ENCODE results near the gene FBLN1.

FBLN1 gene

GRCh38 chr22:45639747-45640102 is 137.0 kb downstream of the FBLN1 start:
- peak overlapping the region; percentile 67 for H4K91ac ChIP-seq (ENCODE audit: low read depth, low read length)
- peak overlapping the region; percentile 67 for H2BK12ac ChIP-seq (ENCODE audit: low read length)
- H3K4me3 ChIP-seq (ENCODE audit: low read depth, low read length): no peak overlapping the region
- H3K36me3 ChIP-seq (ENCODE audit: control insufficient read depth in 1 of 2, insufficient read depth in 2 of 2, low read length in 2 of 2): no peaks in the 10 kb centered on the region
- no peak overlapping the region for H3K4me2 ChIP-seq (ENCODE audit: low read length)
- no peak for DNase-seq
- peak overlapping the region; percentile 35 for H2BK5ac ChIP-seq (ENCODE audit: low read depth, low read length, poor library complexity)
- no peak overlapping the region for H3K27ac ChIP-seq (ENCODE audit: low read depth, low read length)
- no peak overlapping the region for H4K12ac ChIP-seq (ENCODE audit: low read depth, low read length)
- H2BK120ac ChIP-seq (ENCODE audit: insufficient read depth, low read length, poor library complexity): peak overlapping the region; percentile 7
- WGBS (ENCODE audit: extremely low coverage, insufficient coverage, insufficient read length): no CpG with 5 or more reads among the region's 7 CpGs
- H3K79me2 ChIP-seq (ENCODE audit: control insufficient read depth, insufficient read depth, low read length, poor library complexity): no peaks in the 10 kb centered on the region
- H3K23ac ChIP-seq (ENCODE audit: low read length): no peak overlapping the region
- no peaks in the 10 kb centered on the region for H3K27me3 ChIP-seq (ENCODE audit: insufficient read depth, low read length)
- H4K8ac ChIP-seq (ENCODE audit: low read depth, low read length): peak overlapping the region; percentile 30
- H2AK5ac ChIP-seq (ENCODE audit: low read length): peak overlapping the region; percentile 14
- H3K9ac ChIP-seq (ENCODE audit: low read length): no peak overlapping the region
- H3K4ac ChIP-seq (ENCODE audit: low read depth, low read length): peak overlapping the region; percentile 47
- peak overlapping the region; percentile 44 for H3K18ac ChIP-seq (ENCODE audit: low read length)
- H3K14ac ChIP-seq (ENCODE audit: low read length): peak overlapping the region; percentile 34
- peaks cover 22% of the 10 kb centered on the region for H3K79me1 ChIP-seq (ENCODE audit: low read length)
- H3K4me1 ChIP-seq (ENCODE audit: control insufficient read depth in 1 of 2, insufficient read depth in 2 of 2, low read length in 2 of 2): peaks cover 18 to 19% of the 10 kb centered on the region in 2 experiments
- H3K9me3 ChIP-seq (ENCODE audit: insufficient read depth, low read depth, low read length): peaks cover 4% of the 10 kb centered on the region
- H2AFZ ChIP-seq (ENCODE audit: insufficient read depth, low read length, poor library complexity): no peak overlapping the region

GRCh38 chr22:45640291-45640940 is 137.7 kb downstream of the FBLN1 start:
- H3K9ac ChIP-seq (ENCODE audit: low read length): no peak overlapping the region
- no CpG with 5 or more reads among the region's 7 CpGs for WGBS (ENCODE audit: extremely low coverage, insufficient coverage, insufficient read length)
- peak overlapping the region; percentile 19 for H3K4ac ChIP-seq (ENCODE audit: low read depth, low read length)
- no peak overlapping the region for H4K12ac ChIP-seq (ENCODE audit: low read depth, low read length)
- peak overlapping the region; percentile 86 for H2AK5ac ChIP-seq (ENCODE audit: low read length)
- no peak for DNase-seq
- H3K27me3 ChIP-seq (ENCODE audit: insufficient read depth, low read length): no peaks in the 10 kb centered on the region
- peak overlapping the region; percentile 7 for H2BK120ac ChIP-seq (ENCODE audit: insufficient read depth, low read length, poor library complexity)
- peaks cover 4% of the 10 kb centered on the region for H3K9me3 ChIP-seq (ENCODE audit: insufficient read depth, low read depth, low read length)
- H3K79me2 ChIP-seq (ENCODE audit: control insufficient read depth, insufficient read depth, low read length, poor library complexity): peaks cover 2% of the 10 kb centered on the region
- H2BK5ac ChIP-seq (ENCODE audit: low read depth, low read length, poor library complexity): peak overlapping the region; percentile 11
- H4K8ac ChIP-seq (ENCODE audit: low read depth, low read length): no peak overlapping the region
- no peaks in the 10 kb centered on the region for H3K36me3 ChIP-seq (ENCODE audit: control insufficient read depth in 1 of 2, insufficient read depth in 2 of 2, low read length in 2 of 2)
- peak overlapping the region; percentile 73 for H3K18ac ChIP-seq (ENCODE audit: low read length)
- H2BK12ac ChIP-seq (ENCODE audit: low read length): peak overlapping the region; percentile 67
- H3K79me1 ChIP-seq (ENCODE audit: low read length): peaks cover 24% of the 10 kb centered on the region
- no peak overlapping the region for H3K4me3 ChIP-seq (ENCODE audit: low read depth, low read length)
- peak overlapping the region; percentile 67 for H4K91ac ChIP-seq (ENCODE audit: low read depth, low read length)
- H3K14ac ChIP-seq (ENCODE audit: low read length): peak overlapping the region; percentile 34
- H3K23ac ChIP-seq (ENCODE audit: low read length): no peak overlapping the region
- H3K27ac ChIP-seq (ENCODE audit: low read depth, low read length): no peak overlapping the region
- H2AFZ ChIP-seq (ENCODE audit: insufficient read depth, low read length, poor library complexity): no peak overlapping the region
- H3K4me1 ChIP-seq (ENCODE audit: control insufficient read depth in 1 of 2, insufficient read depth in 2 of 2, low read length in 2 of 2): peaks cover 21 to 24% of the 10 kb centered on the region in 2 experiments
- H3K4me2 ChIP-seq (ENCODE audit: low read length): no peak overlapping the region

GRCh38 chr22:45640941-45641621 is 138.4 kb downstream of the FBLN1 start:
- Histone ChIP-seq H2BK120ac (ENCODE audit: insufficient read depth, low read length, poor library complexity) (no peak overlapping the region), H3K79me2 (ENCODE audit: control insufficient read depth, insufficient read depth, low read length, poor library complexity) (peaks cover 2% of the 10 kb centered on the region), H4K12ac (ENCODE audit: low read depth, low read length) (no peak overlapping the region), H3K27ac (ENCODE audit: low read depth, low read length) (no peak overlapping the region), H4K8ac (ENCODE audit: low read depth, low read length) (no peak overlapping the region), H3K4me3 (ENCODE audit: low read depth, low read length) (no peak overlapping the region), H3K14ac (ENCODE audit: low read length) (no peak overlapping the region), H4K91ac (ENCODE audit: low read depth, low read length) (peak overlapping the region; percentile 67), H3K4me1 (ENCODE audit: control insufficient read depth in 1 of 2, insufficient read depth in 2 of 2, low read length in 2 of 2) (peaks cover 25 to 28% of the 10 kb centered on the region in 2 experiments), H3K4ac (ENCODE audit: low read depth, low read length) (peak overlapping the region; percentile 19), H3K36me3 (ENCODE audit: control insufficient read depth in 1 of 2, insufficient read depth in 2 of 2, low read length in 2 of 2) (no peaks in the 10 kb centered on the region), H3K79me1 (ENCODE audit: low read length) (peaks cover 25% of the 10 kb centered on the region), H3K18ac (ENCODE audit: low read length) (no peak overlapping the region), H3K27me3 (ENCODE audit: insufficient read depth, low read length) (no peaks in the 10 kb centered on the region), H3K4me2 (ENCODE audit: low read length) (no peak overlapping the region), H3K23ac (ENCODE audit: low read length) (peak overlapping the region; percentile 37), H3K9ac (ENCODE audit: low read length) (no peak overlapping the region), H2BK5ac (ENCODE audit: low read depth, low read length, poor library complexity) (peak overlapping the region; percentile 11), H2AFZ (ENCODE audit: insufficient read depth, low read length, poor library complexity) (no peak overlapping the region), H2BK12ac (ENCODE audit: low read length) (peak overlapping the region; percentile 67), H3K9me3 (ENCODE audit: insufficient read depth, low read depth, low read length) (peaks cover 4% of the 10 kb centered on the region), H2AK5ac (ENCODE audit: low read length) (peak overlapping the region; percentile 86)
- DNase-seq: no peak
- WGBS (ENCODE audit: extremely low coverage, insufficient coverage, insufficient read length): no CpG with 5 or more reads among the region's 24 CpGs

- no peak overlapping the region for H3K23ac ChIP-seq (ENCODE audit: low read length)
- WGBS (ENCODE audit: extremely low coverage, insufficient coverage, insufficient read length): no CpG with 5 or more reads among the region's 2 CpGs
- no peak overlapping the region for H2BK12ac ChIP-seq (ENCODE audit: low read length)
These were observed 140.3 kb downstream of the FBLN1 start for GRCh38 chr22:45642986-45643385.

More at GRCh38 chr22:45642986-45643385, 140.3 kb downstream of the FBLN1 start:
- Histone ChIP-seq H3K4me1 (ENCODE audit: control insufficient read depth in 1 of 2, insufficient read depth in 2 of 2, low read length in 2 of 2) (peaks cover 25 to 32% of the 10 kb centered on the region in 2 experiments), H4K12ac (ENCODE audit: low read depth, low read length) (no peak overlapping the region), H3K4ac (ENCODE audit: low read depth, low read length) (no peak overlapping the region), H2BK5ac (ENCODE audit: low read depth, low read length, poor library complexity) (no peak overlapping the region), H3K14ac (ENCODE audit: low read length) (no peak overlapping the region), H3K79me2 (ENCODE audit: control insufficient read depth, insufficient read depth, low read length, poor library complexity) (peaks cover 2% of the 10 kb centered on the region), H3K27me3 (ENCODE audit: insufficient read depth, low read length) (no peaks in the 10 kb centered on the region), H3K4me3 (ENCODE audit: low read depth, low read length) (no peak overlapping the region), H2AFZ (ENCODE audit: insufficient read depth, low read length, poor library complexity) (no peak overlapping the region), H3K4me2 (ENCODE audit: low read length) (no peak overlapping the region), H3K9ac (ENCODE audit: low read length) (no peak overlapping the region), H3K18ac (ENCODE audit: low read length) (no peak overlapping the region), H3K27ac (ENCODE audit: low read depth, low read length) (no peak overlapping the region), H3K79me1 (ENCODE audit: low read length) (peaks cover 25% of the 10 kb centered on the region), H3K9me3 (ENCODE audit: insufficient read depth, low read depth, low read length) (peaks cover 7% of the 10 kb centered on the region), H4K91ac (ENCODE audit: low read depth, low read length) (no peak overlapping the region), H2AK5ac (ENCODE audit: low read length) (no peak overlapping the region), H2BK120ac (ENCODE audit: insufficient read depth, low read length, poor library complexity) (no peak overlapping the region), H4K8ac (ENCODE audit: low read depth, low read length) (no peak overlapping the region), H3K36me3 (ENCODE audit: control insufficient read depth in 1 of 2, insufficient read depth in 2 of 2, low read length in 2 of 2) (no peaks in the 10 kb centered on the region)
- no peak for DNase-seq

Measured in trophoblast cell (in vitro differentiated cells and primary cell).